Measurements from ENCODE around the gene SEMA4A.
A peak's percentile ranks its signal among the peaks of the same experiment; 100 is the strongest.
"Not testable (repeated sequence)": the region's sequence is repeated elsewhere in the genome, so short reads cannot be mapped to it uniquely, and the experiment has no call there.

The SEMA4A gene

DNA sequence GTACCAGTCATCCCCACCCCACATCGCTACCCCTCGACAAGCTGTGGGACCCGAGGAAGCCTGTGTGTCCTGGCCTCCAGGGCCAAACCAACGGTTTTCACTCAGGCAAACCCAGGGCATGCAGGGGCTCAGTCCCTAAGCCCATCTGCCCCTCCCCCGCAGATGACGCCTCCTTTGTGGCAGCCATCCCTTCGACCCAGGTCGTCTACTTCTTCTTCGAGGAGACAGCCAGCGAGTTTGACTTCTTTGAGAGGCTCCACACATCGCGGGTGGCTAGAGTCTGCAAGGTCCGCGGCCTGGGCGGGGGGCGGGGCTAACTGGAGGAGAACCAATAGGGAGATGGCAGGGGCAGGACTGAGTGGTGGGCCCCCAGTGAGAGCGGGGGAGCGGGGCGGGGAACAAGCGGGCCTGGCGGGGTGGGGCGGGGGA, 7.4 kb downstream of the SEMA4A start:
- peaks cover 39% of the 10 kb centered on the region for H3K4me1 Mint-ChIP-seq
- H3K27me3 Mint-ChIP-seq = no peaks in the 10 kb centered on the region
- no peaks in the 10 kb centered on the region for H3K36me3 Mint-ChIP-seq
- H3K4me3 Mint-ChIP-seq = peak overlapping the region; percentile 76
- H3K9me3 Mint-ChIP-seq = no peaks in the 10 kb centered on the region
- peak overlapping the region; percentile 41 for H3K27ac Mint-ChIP-seq

DNA sequence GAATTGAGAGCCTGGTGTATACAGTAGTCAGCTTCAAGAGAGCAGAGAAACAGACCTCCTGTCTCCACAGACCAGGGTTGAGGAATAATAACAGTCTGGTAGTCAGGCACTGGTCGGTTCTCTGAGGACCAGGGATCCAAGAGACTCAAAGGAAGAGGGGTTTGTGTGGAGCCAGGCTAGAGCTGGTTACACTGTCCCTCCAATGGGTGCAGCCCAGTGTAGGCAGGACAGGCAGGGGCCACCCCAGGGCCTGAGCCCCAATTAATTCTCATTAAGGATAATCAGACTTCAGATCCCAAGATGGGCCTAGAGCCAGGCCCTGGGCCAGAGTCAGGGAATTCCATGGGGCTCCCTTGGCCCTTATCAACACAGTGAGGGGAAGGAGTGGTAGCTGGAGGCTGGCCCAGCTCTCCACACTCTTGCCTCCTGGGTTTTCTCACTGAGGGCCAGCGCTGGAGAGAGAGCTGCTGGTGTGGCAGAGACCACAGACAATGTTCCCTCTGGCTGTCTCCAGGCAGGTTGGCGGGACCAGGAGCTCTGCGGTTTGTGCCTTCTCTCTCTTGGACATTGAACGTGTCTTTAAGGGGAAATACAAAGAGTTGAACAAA, 9.1 kb downstream of the SEMA4A start:
- Mint-ChIP-seq H3K27me3 (no peaks in the 10 kb centered on the region), H3K36me3 (no peaks in the 10 kb centered on the region), H3K4me1 (peaks cover 34% of the 10 kb centered on the region), H3K4me3 (no peak overlapping the region), H3K9me3 (no peaks in the 10 kb centered on the region), H3K27ac (no peak overlapping the region)

DNA sequence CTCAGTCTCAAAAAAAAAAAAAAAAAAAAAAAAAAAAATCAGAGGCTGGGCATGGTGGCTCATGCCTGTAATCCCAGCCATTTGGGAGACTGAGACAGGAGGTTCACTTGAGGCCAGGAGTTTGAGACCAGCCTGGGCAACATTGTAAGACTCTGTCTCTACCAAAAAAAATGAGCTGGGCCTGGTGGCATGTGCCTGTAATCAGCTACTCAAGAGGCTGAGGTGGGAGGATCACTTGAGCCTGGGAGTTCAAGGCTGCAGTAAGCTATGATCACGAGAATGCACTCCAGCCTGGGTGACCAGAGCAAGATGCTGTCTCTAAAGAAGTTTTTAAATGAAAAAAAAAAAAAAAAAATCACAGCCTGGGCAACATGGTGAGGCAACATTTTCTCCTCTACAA, 10.3 kb downstream of the SEMA4A start:
- H3K4me3 Mint-ChIP-seq = no peak overlapping the region
- H3K4me1 Mint-ChIP-seq = peaks cover 34% of the 10 kb centered on the region
- H3K27ac Mint-ChIP-seq = no peak overlapping the region
- H3K36me3 Mint-ChIP-seq = no peaks in the 10 kb centered on the region
- H3K9me3 Mint-ChIP-seq = no peaks in the 10 kb centered on the region
- H3K27me3 Mint-ChIP-seq = no peaks in the 10 kb centered on the region

DNA sequence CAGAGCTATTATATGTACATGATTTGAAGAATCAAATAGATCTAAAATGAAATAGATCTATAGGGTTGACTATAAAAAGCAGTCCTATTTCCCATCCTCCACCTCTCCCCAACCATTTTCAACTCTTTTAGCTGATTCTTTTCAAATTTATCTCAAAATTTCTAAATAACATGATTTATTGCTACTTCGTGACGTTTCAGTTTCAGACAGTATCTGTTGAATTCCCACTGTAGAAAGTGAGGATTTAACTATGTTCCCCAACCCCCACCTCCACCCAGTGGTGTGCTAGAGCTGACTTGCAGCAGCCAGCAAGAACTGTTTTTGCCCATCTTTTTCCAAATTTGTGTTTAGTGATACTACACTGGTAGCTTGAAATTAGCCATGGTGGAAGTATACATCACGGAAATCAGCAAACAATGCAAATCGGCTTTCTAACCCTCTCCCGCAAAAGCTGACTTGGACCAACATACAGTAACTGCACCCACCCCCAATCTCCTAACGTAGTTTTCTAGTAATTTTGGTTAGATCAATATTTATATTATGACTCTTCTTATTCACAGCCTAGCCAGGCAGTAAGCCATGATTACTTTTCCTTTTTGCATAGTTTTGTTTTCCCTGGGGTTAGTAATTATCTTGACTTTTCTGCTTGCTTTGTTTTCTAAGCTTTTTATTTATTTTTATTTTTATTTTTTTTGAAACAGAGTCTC, 10.9 kb downstream of the SEMA4A start:
- Mint-ChIP-seq H3K4me3 (no peak overlapping the region), H3K4me1 (peaks cover 30% of the 10 kb centered on the region), H3K36me3 (no peaks in the 10 kb centered on the region), H3K27ac (no peak overlapping the region), H3K9me3 (no peaks in the 10 kb centered on the region), H3K27me3 (no peaks in the 10 kb centered on the region)

DNA sequence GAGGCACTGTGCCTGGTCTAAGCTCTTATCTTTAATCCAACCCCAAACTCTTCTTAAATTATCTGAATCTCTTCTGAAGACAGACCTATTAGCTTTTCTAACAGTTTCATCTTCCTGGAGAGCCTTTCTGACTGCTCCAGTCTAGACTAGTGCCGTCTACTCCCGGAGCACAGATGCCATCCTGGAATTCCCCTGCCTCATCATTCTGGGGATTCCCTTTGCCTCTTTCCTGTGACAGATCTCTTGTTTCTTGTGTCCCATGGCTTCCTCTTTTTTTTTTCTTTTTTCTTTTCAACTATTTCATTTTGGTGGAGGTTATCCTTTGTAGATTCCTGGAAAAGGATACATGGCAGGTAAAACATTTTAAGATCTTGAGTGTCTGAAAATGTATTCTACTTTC, 11.7 kb downstream of the SEMA4A start:
- Mint-ChIP-seq H3K4me1 (peaks cover 22% of the 10 kb centered on the region), H3K27me3 (no peaks in the 10 kb centered on the region), H3K9me3 (no peaks in the 10 kb centered on the region), H3K4me3 (peak overlapping the region; percentile 37), H3K27ac (peak overlapping the region; percentile 86), H3K36me3 (no peaks in the 10 kb centered on the region)

DNA sequence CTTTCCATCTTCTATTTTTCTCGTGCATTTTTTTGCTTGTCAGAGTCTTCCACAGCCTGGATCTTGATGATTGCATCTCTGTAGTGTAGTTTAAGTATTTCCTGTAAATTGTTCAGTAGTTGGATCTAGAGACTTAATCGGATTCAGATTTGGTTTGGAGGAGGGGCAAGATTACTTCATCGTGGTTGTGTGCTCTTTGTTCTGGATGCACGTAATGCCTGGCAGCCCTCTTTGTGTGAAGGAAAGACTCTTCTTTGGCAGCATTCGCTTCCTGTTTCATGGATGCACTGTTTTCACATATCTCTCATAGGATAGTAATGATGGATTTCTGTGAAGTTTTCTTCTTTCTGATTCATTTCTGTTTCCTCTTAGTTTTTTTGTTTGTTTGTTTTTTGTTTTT, 14.2 kb downstream of the SEMA4A start:
- H3K36me3 Mint-ChIP-seq = no peaks in the 10 kb centered on the region
- H3K27me3 Mint-ChIP-seq = no peaks in the 10 kb centered on the region
- H3K9me3 Mint-ChIP-seq = no peaks in the 10 kb centered on the region
- peaks cover 6% of the 10 kb centered on the region for H3K4me1 Mint-ChIP-seq
- no peak overlapping the region for H3K27ac Mint-ChIP-seq
- H3K4me3 Mint-ChIP-seq = no peak overlapping the region

DNA sequence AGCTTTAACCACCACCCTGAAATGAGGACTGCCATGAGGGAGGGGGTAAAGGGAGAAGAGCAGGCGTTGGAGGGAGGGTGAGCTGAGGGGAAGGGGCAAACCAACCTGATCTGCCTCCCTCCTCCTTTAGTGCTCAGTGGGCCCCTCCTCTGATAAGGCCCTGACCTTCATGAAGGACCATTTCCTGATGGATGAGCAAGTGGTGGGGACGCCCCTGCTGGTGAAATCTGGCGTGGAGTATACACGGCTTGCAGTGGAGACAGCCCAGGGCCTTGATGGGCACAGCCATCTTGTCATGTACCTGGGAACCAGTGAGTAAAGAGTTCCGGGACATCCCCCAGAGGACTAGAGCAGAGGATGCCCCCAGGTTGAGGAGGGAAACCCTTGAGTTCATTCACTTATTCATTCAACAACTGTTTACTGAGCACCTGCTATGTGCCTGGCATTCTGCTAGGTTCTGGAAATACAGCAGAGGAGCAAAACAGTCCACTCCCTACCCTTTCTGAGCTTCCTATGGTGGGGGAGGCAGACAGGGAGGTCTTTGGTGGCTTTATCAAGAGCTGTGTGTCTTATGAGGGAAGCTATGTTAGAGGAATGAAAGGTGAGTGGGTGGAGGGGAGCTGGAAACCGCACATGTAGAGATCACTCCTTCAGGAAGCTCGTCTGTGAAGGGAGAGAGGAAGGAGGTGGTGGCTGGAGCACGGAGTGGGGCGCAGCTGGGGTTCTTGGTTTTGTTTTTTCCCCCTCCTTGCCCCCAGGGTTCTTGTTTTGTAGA, 19.5 kb downstream of the SEMA4A start:
- no peaks in the 10 kb centered on the region for H3K9me3 Mint-ChIP-seq
- H3K36me3 Mint-ChIP-seq = no peaks in the 10 kb centered on the region
- H3K4me1 Mint-ChIP-seq = peaks cover 12% of the 10 kb centered on the region
- no peak overlapping the region for H3K4me3 Mint-ChIP-seq
- H3K27ac Mint-ChIP-seq = no peak overlapping the region
- H3K27me3 Mint-ChIP-seq = no peaks in the 10 kb centered on the region

DNA sequence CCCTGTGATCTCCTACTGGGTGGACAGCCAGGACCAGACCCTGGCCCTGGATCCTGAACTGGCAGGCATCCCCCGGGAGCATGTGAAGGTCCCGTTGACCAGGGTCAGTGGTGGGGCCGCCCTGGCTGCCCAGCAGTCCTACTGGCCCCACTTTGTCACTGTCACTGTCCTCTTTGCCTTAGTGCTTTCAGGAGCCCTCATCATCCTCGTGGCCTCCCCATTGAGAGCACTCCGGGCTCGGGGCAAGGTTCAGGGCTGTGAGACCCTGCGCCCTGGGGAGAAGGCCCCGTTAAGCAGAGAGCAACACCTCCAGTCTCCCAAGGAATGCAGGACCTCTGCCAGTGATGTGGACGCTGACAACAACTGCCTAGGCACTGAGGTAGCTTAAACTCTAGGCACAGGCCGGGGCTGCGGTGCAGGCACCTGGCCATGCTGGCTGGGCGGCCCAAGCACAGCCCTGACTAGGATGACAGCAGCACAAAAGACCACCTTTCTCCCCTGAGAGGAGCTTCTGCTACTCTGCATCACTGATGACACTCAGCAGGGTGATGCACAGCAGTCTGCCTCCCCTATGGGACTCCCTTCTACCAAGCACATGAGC, 23.3 kb downstream of the SEMA4A start:
- peaks cover 25% of the 10 kb centered on the region for H3K4me1 Mint-ChIP-seq
- H3K27ac Mint-ChIP-seq = no peak overlapping the region
- H3K4me3 Mint-ChIP-seq = no peak overlapping the region
- no peaks in the 10 kb centered on the region for H3K27me3 Mint-ChIP-seq
- no peaks in the 10 kb centered on the region for H3K9me3 Mint-ChIP-seq
- no peaks in the 10 kb centered on the region for H3K36me3 Mint-ChIP-seq

DNA sequence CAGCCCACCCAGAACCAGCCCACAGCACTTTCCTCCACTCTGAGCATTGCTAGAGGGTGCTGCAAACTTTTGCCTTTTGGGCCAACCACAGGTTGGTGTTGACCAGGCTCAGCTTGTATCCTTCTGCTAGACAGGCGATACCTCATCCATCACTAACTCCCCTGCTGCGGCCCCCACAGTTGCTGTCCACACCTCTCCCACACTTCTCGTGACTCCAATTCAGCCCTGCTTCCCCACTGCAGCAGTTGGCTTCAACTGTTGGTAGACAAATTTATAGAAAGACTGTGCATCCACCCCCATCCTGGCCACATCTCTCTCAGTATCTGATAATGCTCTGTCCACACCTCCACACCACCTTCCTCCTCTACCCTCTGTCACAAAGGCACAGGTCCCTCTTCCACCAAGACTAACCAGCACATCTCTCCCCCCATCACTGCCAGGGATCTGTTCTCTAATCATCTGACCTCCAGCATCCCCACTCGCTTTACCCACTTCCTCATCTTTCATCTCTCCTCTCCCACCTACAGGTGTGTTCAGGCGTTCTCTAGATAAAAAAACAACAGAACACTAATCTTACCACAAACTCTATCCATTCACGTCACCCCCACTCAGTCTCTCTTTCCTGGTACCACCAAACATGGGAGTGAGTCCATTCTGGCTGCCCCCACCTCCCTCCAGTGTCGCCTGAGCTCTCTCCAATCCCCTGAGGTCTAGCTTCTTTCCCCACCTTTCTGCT, 24.7 kb downstream of the SEMA4A start:
- H3K9me3 Mint-ChIP-seq = no peaks in the 10 kb centered on the region
- H3K4me1 Mint-ChIP-seq = peaks cover 23% of the 10 kb centered on the region
- H3K4me3 Mint-ChIP-seq = peak overlapping the region; percentile 16
- peak overlapping the region; percentile 71 for H3K27ac Mint-ChIP-seq
- H3K27me3 Mint-ChIP-seq = no peaks in the 10 kb centered on the region
- H3K36me3 Mint-ChIP-seq = no peaks in the 10 kb centered on the region

DNA sequence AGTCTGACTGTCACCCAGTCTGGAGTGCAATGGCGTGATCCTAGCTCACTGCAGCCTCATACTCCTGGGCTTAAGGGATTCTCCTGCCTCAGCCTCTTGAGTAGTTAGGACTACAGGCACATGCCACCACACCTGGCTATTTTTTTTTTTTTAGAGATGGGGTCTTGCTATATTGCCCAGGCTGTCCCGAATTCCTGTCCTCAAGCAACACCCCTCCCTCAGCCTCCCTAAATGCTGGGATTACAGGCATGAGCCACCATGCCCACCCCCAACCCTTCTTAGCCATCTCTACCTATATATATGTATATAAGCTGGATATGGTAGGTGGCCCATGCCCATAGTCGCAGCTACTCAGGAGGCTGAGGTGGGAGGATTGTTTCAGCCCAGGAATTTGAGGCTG, 27.1 kb downstream of the SEMA4A start:
- Mint-ChIP-seq H3K9me3 (no peaks in the 10 kb centered on the region), H3K27me3 (no peaks in the 10 kb centered on the region), H3K4me1 (peaks cover 19% of the 10 kb centered on the region), H3K36me3 (no peaks in the 10 kb centered on the region), H3K27ac (no peak overlapping the region), H3K4me3 (no peak overlapping the region)

DNA sequence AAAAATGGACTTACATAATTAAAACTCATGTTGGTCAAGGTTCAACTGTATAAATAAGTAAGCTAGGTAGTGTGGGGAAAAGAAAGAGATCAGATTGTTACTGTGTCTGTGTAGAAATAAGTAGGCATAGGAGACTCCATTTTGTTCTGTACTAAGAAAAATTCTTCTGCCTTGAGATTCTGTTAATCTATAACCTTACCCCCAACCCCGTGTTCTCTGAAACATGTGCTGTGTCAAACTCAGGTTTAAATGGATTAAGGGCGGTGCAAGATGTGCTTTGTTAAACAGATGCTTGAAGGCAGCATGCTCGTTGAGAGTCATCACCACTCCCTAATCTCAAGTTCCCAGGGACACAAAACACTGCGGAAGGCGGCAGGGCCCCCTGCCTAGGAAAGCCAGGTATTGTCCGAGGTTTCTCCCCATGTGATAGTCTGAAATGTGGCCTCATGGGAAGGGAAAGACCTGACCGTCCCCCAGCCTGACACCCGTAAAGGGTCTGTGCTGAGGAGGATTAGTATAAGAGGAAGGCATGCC, 28.1 kb downstream of the SEMA4A start:
- not testable (repeated sequence) for H3K9me3 Mint-ChIP-seq, H3K36me3 Mint-ChIP-seq, H3K4me3 Mint-ChIP-seq, H3K27ac Mint-ChIP-seq, H3K27me3 Mint-ChIP-seq
- peaks cover 19% of the 10 kb centered on the region for H3K4me1 Mint-ChIP-seq

DNA sequence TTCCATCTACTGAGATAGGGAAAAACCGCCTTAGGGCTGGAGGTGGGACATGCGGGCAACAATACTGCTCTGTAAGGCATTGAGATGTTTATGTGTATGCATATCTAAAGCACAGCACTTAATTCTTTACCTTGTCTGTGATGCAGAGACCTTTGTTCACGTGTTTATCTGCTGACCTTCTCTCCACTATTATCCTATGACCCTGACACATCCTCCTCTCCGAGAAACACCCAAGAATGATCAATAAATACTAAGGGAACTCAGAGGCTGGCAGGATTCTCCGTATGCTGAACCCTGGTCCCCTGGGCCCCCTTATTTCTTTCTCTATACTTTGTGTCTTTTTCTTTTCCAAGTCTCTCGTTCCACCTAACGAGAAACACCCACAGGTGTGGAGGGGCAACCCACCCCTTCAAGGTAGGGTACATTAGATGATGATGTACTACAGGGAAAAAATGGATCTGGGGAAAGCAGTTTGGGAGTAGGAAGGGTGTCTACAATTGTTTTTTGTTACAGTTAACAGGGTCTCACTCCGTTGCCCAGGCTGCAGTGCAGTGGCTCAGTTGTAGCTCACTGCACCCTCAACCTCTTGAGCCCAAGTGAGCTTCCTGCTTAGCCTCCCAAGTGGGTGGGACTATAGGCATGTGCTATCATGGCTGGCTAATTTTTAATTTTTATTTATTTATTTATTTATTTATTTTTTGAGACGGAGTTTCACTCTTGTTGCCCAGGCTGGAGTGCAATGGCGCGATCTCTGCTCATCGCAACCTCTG, 28.8 kb downstream of the SEMA4A start:
- H3K27me3 Mint-ChIP-seq, H3K36me3 Mint-ChIP-seq, H3K27ac Mint-ChIP-seq, H3K4me3 Mint-ChIP-seq, H3K9me3 Mint-ChIP-seq: not testable (repeated sequence)
- peaks cover 16% of the 10 kb centered on the region for H3K4me1 Mint-ChIP-seq

DNA sequence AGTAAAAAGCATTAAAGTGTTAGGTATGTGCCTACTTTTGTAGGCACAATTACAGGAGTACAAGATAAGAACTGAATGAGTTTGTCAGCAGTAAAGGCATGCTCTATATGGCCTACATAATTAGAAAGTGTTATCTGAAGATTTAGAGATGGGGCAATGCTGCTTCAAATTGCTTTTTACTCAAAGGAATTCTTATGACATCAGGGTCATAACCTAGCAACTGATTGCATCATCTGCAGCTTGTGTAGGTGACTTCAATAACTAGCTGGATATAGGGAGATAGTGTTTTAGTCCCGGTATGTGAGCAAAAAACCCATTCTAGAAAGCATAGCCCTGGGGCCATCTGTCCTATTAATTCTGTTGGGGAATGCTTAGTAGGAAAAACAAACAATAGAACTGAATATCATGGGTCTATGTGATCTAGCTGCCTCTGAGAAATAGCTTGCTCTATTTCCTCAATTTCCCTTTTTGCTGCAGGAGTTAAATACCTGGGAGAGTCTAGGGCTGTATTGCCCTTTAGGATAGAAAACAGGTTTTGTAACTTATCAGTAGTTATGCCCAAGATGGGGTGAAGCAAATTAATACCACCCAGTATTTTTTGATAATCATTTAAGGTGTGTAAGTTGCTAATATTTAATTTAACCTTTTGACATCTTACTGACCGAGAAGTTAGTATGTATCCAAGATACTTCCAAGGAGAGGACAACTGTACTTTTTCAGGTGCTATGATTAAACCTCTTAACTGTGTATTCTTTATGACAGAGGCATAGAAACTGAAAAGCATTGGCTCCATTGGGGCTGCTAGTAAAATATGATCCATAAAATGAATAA, 33.2 kb downstream of the SEMA4A start:
- H3K27ac Mint-ChIP-seq, H3K4me3 Mint-ChIP-seq, H3K36me3 Mint-ChIP-seq, H3K9me3 Mint-ChIP-seq, H3K4me1 Mint-ChIP-seq, H3K27me3 Mint-ChIP-seq: not testable (repeated sequence)

DNA sequence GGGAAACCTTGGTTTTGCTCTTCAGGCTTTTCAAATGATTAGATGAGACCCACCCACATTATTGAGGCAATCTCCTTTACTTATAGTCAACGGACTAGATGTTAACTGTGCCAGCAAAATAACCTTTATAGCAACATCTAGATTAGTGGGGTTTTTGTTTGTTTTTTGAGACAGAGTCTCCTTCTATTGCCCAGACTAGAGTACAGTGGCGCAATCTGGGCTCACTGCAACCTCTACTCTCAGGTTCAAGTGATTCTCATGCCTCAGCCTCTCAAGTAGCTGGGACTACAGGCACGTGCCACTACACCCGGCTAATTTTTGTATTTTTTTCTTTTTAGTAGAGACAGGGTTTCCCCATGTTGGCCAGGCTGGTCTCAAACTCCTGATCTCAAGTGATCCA, 36.9 kb downstream of the SEMA4A start:
- H3K27me3 Mint-ChIP-seq, H3K36me3 Mint-ChIP-seq, H3K27ac Mint-ChIP-seq, H3K4me3 Mint-ChIP-seq, H3K9me3 Mint-ChIP-seq: not testable (repeated sequence)
- H3K4me1 Mint-ChIP-seq = peaks cover 25% of the 10 kb centered on the region

Data from activated naive CD4-positive, alpha-beta T cell treated with anti-CD3 and anti-CD28 coated beads, Interleukin-2, amount 50 U/mL, for 24 hours (primary cell).